ENCODE data around the gene PREPL. TPM values are rescaled to one million over a fixed set of nuclear protein-coding genes. Genes with fewer than 3 reads are reported as not detected.
"Not testable (repeated sequence)": the region's sequence is repeated elsewhere in the genome, so short reads cannot be mapped to it uniquely, and the experiment has no call there.

The PREPL gene
- polyA plus RNA-seq, 3 donors = 2.6 to 10.8 (median 8.0) TPM

DNA sequence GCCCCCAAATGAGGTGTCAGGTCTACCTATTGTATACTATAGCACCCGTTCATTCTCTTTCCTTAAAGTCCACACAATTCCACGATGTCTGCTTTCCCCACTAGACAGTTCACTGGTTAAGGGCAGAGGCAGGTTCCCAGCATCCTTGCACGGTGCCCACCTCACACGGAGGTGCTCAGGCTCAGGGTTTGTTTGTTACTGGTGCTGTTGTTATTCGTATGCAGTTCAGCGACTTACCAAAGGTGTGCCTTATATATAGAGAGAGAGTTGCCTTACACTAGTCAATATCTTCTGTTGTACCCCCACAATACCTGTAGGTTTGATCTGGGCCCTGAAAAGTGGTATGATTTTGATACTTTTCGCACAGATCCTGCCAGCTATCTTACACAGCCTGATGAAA lies 55.4 kb downstream of the PREPL start:
- Histone ChIP-seq H3K27me3 (ENCODE audit: control insufficient read depth in 2 of 2, insufficient read depth in 2 of 2, low read length in 2 of 2) (no peaks in the 10 kb centered on the region), H3K36me3 (replicated peaks in 1 of 2; ENCODE audit: control insufficient read depth in 1 of 2, insufficient read depth in 2 of 2, low read length in 2 of 2) (no peaks in the 10 kb centered on the region), H2AFZ (ENCODE audit: insufficient read depth, low read depth, low read length, poor library complexity, severe bottlenecking) (no peak overlapping the region), H3K4me1 (ENCODE audit: control insufficient read depth in 1 of 2, insufficient read depth in 2 of 2, low read length in 2 of 2) (no peaks in the 10 kb centered on the region), H3K4me2 (replicated peaks; ENCODE audit: extremely low read depth, low read length, poor library complexity, severe bottlenecking) (no peak overlapping the region), H3K27ac (ENCODE audit: low read depth in 1 of 2, low read length in 2 of 2) (no peak overlapping the region), H4K20me1 (ENCODE audit: insufficient read depth, low read length) (no peaks in the 10 kb centered on the region), H3K9me3 (replicated peaks in 1 of 2; ENCODE audit: control insufficient read depth in 1 of 2, insufficient read depth in 1 of 2, low read length in 2 of 2) (peaks cover 16 to 17% of the 10 kb centered on the region in 2 donors), H3K9ac (ENCODE audit: insufficient read depth, low read length, poor library complexity, severe bottlenecking) (no peak overlapping the region), H3K4me3 (replicated peaks in 1 of 3; ENCODE audit: low read depth in 2 of 3, low read length in 3 of 3) (no peak overlapping the region), H3K79me2 (ENCODE audit: insufficient read depth, low read length) (no peaks in the 10 kb centered on the region)
- H3K4me1 Mint-ChIP-seq = no peaks in the 10 kb centered on the region
- no peak overlapping the region for H3K4me3 Mint-ChIP-seq
- peaks cover 0 to 4% (median 4%) of the 10 kb centered on the region in 3 donors for H3K27me3 Mint-ChIP-seq (ENCODE audit: low read depth in 3 of 3)
- H3K36me3 Mint-ChIP-seq = peaks cover 0 to 2% of the 10 kb centered on the region in 2 donors
- no peak overlapping the region for H3K27ac Mint-ChIP-seq
- H3K9me3 Mint-ChIP-seq = peaks cover 5 to 23% (median 19%) of the 10 kb centered on the region in 7 donors
- intact Hi-C loops (cut with micrococcal nuclease) = no loop called here
- TF ChIP-seq, protein P1, sequence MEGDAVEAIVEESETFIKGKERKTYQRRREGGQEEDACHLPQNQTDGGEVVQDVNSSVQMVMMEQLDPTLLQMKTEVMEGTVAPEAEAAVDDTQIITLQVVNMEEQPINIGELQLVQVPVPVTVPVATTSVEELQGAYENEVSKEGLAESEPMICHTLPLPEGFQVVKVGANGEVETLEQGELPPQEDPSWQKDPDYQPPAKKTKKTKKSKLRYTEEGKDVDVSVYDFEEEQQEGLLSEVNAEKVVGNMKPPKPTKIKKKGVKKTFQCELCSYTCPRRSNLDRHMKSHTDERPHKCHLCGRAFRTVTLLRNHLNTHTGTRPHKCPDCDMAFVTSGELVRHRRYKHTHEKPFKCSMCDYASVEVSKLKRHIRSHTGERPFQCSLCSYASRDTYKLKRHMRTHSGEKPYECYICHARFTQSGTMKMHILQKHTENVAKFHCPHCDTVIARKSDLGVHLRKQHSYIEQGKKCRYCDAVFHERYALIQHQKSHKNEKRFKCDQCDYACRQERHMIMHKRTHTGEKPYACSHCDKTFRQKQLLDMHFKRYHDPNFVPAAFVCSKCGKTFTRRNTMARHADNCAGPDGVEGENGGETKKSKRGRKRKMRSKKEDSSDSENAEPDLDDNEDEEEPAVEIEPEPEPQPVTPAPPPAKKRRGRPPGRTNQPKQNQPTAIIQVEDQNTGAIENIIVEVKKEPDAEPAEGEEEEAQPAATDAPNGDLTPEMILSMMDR (IDR thresholded peaks at IDR 0.05) = no peak
- DNase-seq = no peak
- no CpG with 5 or more reads among the region's 7 CpGs for whole genome bisulfite sequencing (ENCODE audit: insufficient coverage)

DNA sequence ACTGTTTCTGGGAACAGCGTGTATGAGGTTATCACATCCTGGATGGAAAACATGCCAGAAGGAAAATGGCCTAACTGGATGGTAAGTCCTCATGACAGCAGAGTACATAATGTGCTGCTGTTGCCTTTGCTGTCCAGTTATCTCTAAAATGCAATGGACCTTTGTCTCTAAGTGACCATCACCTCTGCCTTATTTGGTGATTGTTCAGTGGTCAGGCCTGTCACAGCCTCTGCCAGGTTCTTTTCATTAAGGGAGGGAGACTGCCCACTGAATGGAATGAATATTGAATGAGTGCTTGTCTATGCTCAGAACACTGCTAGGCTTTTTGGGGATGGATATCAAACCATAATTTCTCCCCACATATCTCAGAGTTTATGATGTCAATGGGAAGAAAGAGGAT lies 57.0 kb downstream of the PREPL start:
- H3K4me1 ChIP-seq (ENCODE audit: control insufficient read depth in 1 of 2, insufficient read depth in 2 of 2, low read length in 2 of 2) = no peaks in the 10 kb centered on the region
- H3K27me3 ChIP-seq (ENCODE audit: control insufficient read depth in 2 of 2, insufficient read depth in 2 of 2, low read length in 2 of 2) = no peaks in the 10 kb centered on the region
- TF ChIP-seq, protein P1 (IDR thresholded peaks at IDR 0.05) = no peak
- H3K79me2 ChIP-seq (ENCODE audit: insufficient read depth, low read length) = no peaks in the 10 kb centered on the region
- Mint-ChIP-seq H3K27me3 (ENCODE audit: low read depth in 3 of 3) (peaks cover 0 to 4% (median 4%) of the 10 kb centered on the region in 3 donors), H3K27ac (no peak overlapping the region), H3K36me3 (no peaks in the 10 kb centered on the region), H3K4me1 (no peaks in the 10 kb centered on the region), H3K9me3 (peaks cover 2 to 8% (median 4%) of the 10 kb centered on the region in 7 donors), H3K4me3 (no peak overlapping the region)
- no peak overlapping the region for H3K27ac ChIP-seq (ENCODE audit: low read depth in 1 of 2, low read length in 2 of 2)
- intact Hi-C loops (cut with micrococcal nuclease) = no loop called here
- peaks cover 1 to 3% of the 10 kb centered on the region in 2 donors for H3K9me3 ChIP-seq (replicated peaks in 1 of 2; ENCODE audit: control insufficient read depth in 1 of 2, insufficient read depth in 1 of 2, low read length in 2 of 2)
- no peak overlapping the region for H3K4me2 ChIP-seq (replicated peaks; ENCODE audit: extremely low read depth, low read length, poor library complexity, severe bottlenecking)
- DNase-seq = no peak
- no peak overlapping the region for H3K4me3 ChIP-seq (replicated peaks in 1 of 3; ENCODE audit: low read depth in 2 of 3, low read length in 3 of 3)
- no peak overlapping the region for H2AFZ ChIP-seq (ENCODE audit: insufficient read depth, low read depth, low read length, poor library complexity, severe bottlenecking)
- no peaks in the 10 kb centered on the region for H4K20me1 ChIP-seq (ENCODE audit: insufficient read depth, low read length)
- 80% methylated on average over 1 of the region's 1 CpG for WGBS (ENCODE audit: insufficient coverage)
- H3K9ac ChIP-seq (ENCODE audit: insufficient read depth, low read length, poor library complexity, severe bottlenecking) = no peak overlapping the region
- H3K36me3 ChIP-seq (replicated peaks in 1 of 2; ENCODE audit: control insufficient read depth in 1 of 2, insufficient read depth in 2 of 2, low read length in 2 of 2) = no peaks in the 10 kb centered on the region

DNA sequence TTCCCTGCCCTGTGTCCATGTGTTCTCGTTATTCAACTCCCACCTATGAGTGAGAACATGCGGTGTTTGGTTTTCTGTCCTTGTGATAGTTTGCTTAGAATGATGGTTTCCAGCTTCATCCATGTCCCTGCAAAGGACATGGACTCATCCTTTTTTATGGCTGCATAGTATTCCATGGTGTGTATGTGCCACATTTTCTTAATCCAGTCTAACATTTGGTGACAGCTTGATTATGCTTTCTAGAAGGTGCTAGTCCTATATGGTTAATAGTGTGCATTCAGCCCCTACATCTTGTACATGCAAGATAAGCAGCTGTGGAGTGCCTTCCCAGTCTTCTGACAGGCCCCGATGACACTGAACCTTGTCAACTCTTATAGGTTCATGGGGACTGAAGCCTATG lies 57.5 kb downstream of the PREPL start:
- not testable (repeated sequence) for H3K4me2 ChIP-seq (replicated peaks; ENCODE audit: extremely low read depth, low read length, poor library complexity, severe bottlenecking)

More for the DNA sequence above, 57.5 kb downstream of the PREPL start:
- H3K4me1 ChIP-seq (ENCODE audit: control insufficient read depth in 1 of 2, insufficient read depth in 2 of 2, low read length in 2 of 2); H3K4me3 Mint-ChIP-seq; H3K9me3 Mint-ChIP-seq; intact Hi-C loops (cut with micrococcal nuclease); H3K79me2 ChIP-seq (ENCODE audit: insufficient read depth, low read length); H3K27me3 ChIP-seq (ENCODE audit: control insufficient read depth in 2 of 2, insufficient read depth in 2 of 2, low read length in 2 of 2); H3K4me1 Mint-ChIP-seq; H3K27ac ChIP-seq (ENCODE audit: low read depth in 1 of 2, low read length in 2 of 2); H2AFZ ChIP-seq (ENCODE audit: insufficient read depth, low read depth, low read length, poor library complexity, severe bottlenecking); H3K9ac ChIP-seq (ENCODE audit: insufficient read depth, low read length, poor library complexity, severe bottlenecking); DNase-seq; H3K9me3 ChIP-seq (replicated peaks in 1 of 2; ENCODE audit: control insufficient read depth in 1 of 2, insufficient read depth in 1 of 2, low read length in 2 of 2); H3K27me3 Mint-ChIP-seq (ENCODE audit: low read depth in 3 of 3); H4K20me1 ChIP-seq (ENCODE audit: insufficient read depth, low read length); H3K4me3 ChIP-seq (replicated peaks in 1 of 3; ENCODE audit: low read depth in 2 of 3, low read length in 3 of 3); H3K36me3 Mint-ChIP-seq; H3K36me3 ChIP-seq (replicated peaks in 1 of 2; ENCODE audit: control insufficient read depth in 1 of 2, insufficient read depth in 2 of 2, low read length in 2 of 2): not testable (repeated sequence)
- H3K27ac Mint-ChIP-seq = peak overlapping the region in 1 of 7 donors; percentile 41
- WGBS (ENCODE audit: insufficient coverage) = 100% methylated on average over 1 of the region's 3 CpGs

All from CD14-positive monocyte (primary cell).